CD4-positive, alpha-beta T cell (primary cell): ENCODE results near the gene KIF2A. TPM values are rescaled to one million over a fixed set of nuclear protein-coding genes. Genes with fewer than 3 reads are reported as not detected.

Experiments used
- ATAC-seq: fragments of 200-7000 bp; cut with Tn5 transposase; one replicate; pipeline ENCODE4 v1.10.0; 2022; ENCODE audit warnings: mild to moderate bottlenecking; ENCODE audit not compliant: poor library complexity
- CTCF ChIA-PET: fragments of 350-600 bp; sonication (Branson Sonifier 250); formaldehyde crosslinking; loops from one replicate; lab custom pipeline; 2021; ENCODE audit warnings: antibody characterized with exemption, inconsistent platforms; lab: Charles Lee
- POLR2A ChIA-PET: fragments of 350-600 bp; sonication (Branson Sonifier 250); formaldehyde crosslinking; loops from one replicate; lab custom pipeline; 2021; ENCODE audit warnings: antibody characterized with exemption, inconsistent platforms; lab: Charles Lee
- DNase-seq, 14 experiments: peaks; one replicate each; pipeline ENCODE4 v3.0.0-alpha.2; 2013 to 2020; ENCODE audit warnings: mixed read lengths in 2 of 14
- H3K27ac ChIP-seq, 2 donors: one replicate each; pipeline versions ENCODE4 v1.5.1 to v1.7.0; 2013; ENCODE audit warnings: low read length in 2 of 2, low read depth in 1 of 2, mild to moderate bottlenecking in 1 of 2
- H3K27me3 ChIP-seq, 2 experiments: 1 replicate in 1 of 2; 2 replicates in 1 of 2; pipeline versions ENCODE4 v1.6.1 to v1.7.0; 2013; ENCODE audit warnings: low read length in 2 of 2, control low read depth in 1 of 2, mild to moderate bottlenecking in 1 of 2, moderate library complexity in 1 of 2; ENCODE audit not compliant: insufficient read depth in 2 of 2, control insufficient read depth in 1 of 2
- H3K36me3 ChIP-seq: one replicate; pipeline ENCODE4 v1.6.1; 2013; ENCODE audit warnings: low read length, control low read depth; ENCODE audit not compliant: insufficient read depth
- H3K4me1 ChIP-seq: one replicate; pipeline ENCODE4 v1.6.1; 2013; ENCODE audit warnings: low read length, control low read depth; ENCODE audit not compliant: insufficient read depth
- H3K4me3 ChIP-seq: one replicate; pipeline ENCODE4 v1.5.1; 2013; ENCODE audit warnings: mild to moderate bottlenecking, low read length, moderate library complexity
- H3K9me3 ChIP-seq, 2 experiments: 1 replicate in 1 of 2; 2 replicates in 1 of 2; pipeline versions ENCODE4 v1.6.1 to v1.7.0; 2013; ENCODE audit warnings: low read length in 2 of 2, mild to moderate bottlenecking in 2 of 2, control low read depth in 1 of 2, moderate library complexity in 1 of 2; ENCODE audit not compliant: control insufficient read depth in 1 of 2, insufficient read depth in 1 of 2
- H3K27ac Mint-ChIP-seq: one replicate; pipeline ENCODE4 v1.8.0; 2020; ENCODE audit warnings: mixed read lengths
- H3K27me3 Mint-ChIP-seq: one replicate; pipeline ENCODE4 v1.8.0; 2021; ENCODE audit warnings: mixed read lengths
- H3K36me3 Mint-ChIP-seq: one replicate; pipeline ENCODE4 v1.8.0; 2021; ENCODE audit warnings: low read depth, mixed read lengths
- H3K4me1 Mint-ChIP-seq: one replicate; pipeline ENCODE4 v1.8.0; 2021; ENCODE audit warnings: low read depth, mixed read lengths
- H3K4me3 Mint-ChIP-seq: one replicate; pipeline ENCODE4 v1.8.0; 2020; ENCODE audit warnings: mild to moderate bottlenecking, mixed read lengths
- H3K9me3 Mint-ChIP-seq: one replicate; pipeline ENCODE4 v1.8.0; 2020; ENCODE audit warnings: mixed read lengths
- CTCF ChIP-seq: fragments of 200-600 bp; IDR thresholded peaks from one replicate; pipeline ENCODE4 v1.8.0; 2022; ENCODE audit warnings: antibody characterized with exemption, mild to moderate bottlenecking
- intact Hi-C, 2 experiments: fragments of 100-400 bp; cut with DNase I in 1 of 2; cut with micrococcal nuclease in 1 of 2; formaldehyde crosslinking; loops; one replicate each; pipeline versions ENCODE4 v1.15.1 to v1.9.0; 2023 to 2025; cut with DNase I, micrococcal nuclease
- total RNA-seq, 174 experiments: library from RNA in 2 of 174; stranded (reverse) in 2 of 174; gene quantifications; one replicate each; pipeline ENCODE4 v1.2.3 and lab custom pipeline; 2021 to 2026

The KIF2A gene
- total RNA-seq, 2 experiments from 2014 or later = 78.4 to 81.8 TPM

- H3K27ac Mint-ChIP-seq = no peak overlapping the region
- peaks cover 11% of the 10 kb centered on the region for H3K4me1 ChIP-seq
- H3K27me3 Mint-ChIP-seq = no peaks in the 10 kb centered on the region
- DNase-seq (no peak), ATAC-seq (no peak)
- no peaks in the 10 kb centered on the region for H3K9me3 Mint-ChIP-seq
- no peaks in the 10 kb centered on the region for H3K36me3 Mint-ChIP-seq
- H3K4me3 Mint-ChIP-seq = no peak overlapping the region
- no peak for TF ChIP-seq CTCF
- no peaks in the 10 kb centered on the region for H3K36me3 ChIP-seq
- H3K27me3 ChIP-seq = no peaks in the 10 kb centered on the region
- peaks cover 32% of the 10 kb centered on the region for H3K4me1 Mint-ChIP-seq
- intact Hi-C loops = loop anchor here in 1 of 2 experiments (10.0 kb wide), 1 partner anchor 47 kb away; no protein-coding TSS in a partner anchor
- ChIA-PET CTCF (no interaction called here), POLR2A (no interaction called here)
- no peak overlapping the region for H3K4me3 ChIP-seq
- H3K9me3 ChIP-seq = peaks cover 0 to 4% of the 10 kb centered on the region in 2 experiments
- H3K27ac ChIP-seq = no peak overlapping the region
Observed at GRCh38 chr5:62282064-62282463, 23.9 kb upstream of the KIF2A start.

GRCh38 chr5:62283005-62283404 is 23.0 kb upstream of the KIF2A start:
- ChIA-PET POLR2A (interaction anchor here (1.1 kb wide), 1 partner anchor 23 kb away, joined by 5 read pairs; the partner anchor contains the start of gene KIF2A), CTCF (no interaction called here)
- H3K27me3 ChIP-seq = no peaks in the 10 kb centered on the region
- H3K4me1 ChIP-seq = peaks cover 15% of the 10 kb centered on the region
- Mint-ChIP-seq H3K4me3 (no peak overlapping the region), H3K4me1 (peaks cover 39% of the 10 kb centered on the region), H3K36me3 (no peaks in the 10 kb centered on the region), H3K27ac (no peak overlapping the region), H3K27me3 (no peaks in the 10 kb centered on the region), H3K9me3 (no peaks in the 10 kb centered on the region)
- intact Hi-C loops = loop anchor here in 1 of 2 experiments (10.0 kb wide), 1 partner anchor 48 kb away; no protein-coding TSS in a partner anchor
- H3K27ac ChIP-seq = no peak overlapping the region
- DNase-seq = no peak
- no peak for TF ChIP-seq CTCF
- H3K9me3 ChIP-seq = peaks cover 0 to 4% of the 10 kb centered on the region in 2 experiments
- H3K4me3 ChIP-seq = no peak overlapping the region
- no peak for ATAC-seq
- no peaks in the 10 kb centered on the region for H3K36me3 ChIP-seq

DNA sequence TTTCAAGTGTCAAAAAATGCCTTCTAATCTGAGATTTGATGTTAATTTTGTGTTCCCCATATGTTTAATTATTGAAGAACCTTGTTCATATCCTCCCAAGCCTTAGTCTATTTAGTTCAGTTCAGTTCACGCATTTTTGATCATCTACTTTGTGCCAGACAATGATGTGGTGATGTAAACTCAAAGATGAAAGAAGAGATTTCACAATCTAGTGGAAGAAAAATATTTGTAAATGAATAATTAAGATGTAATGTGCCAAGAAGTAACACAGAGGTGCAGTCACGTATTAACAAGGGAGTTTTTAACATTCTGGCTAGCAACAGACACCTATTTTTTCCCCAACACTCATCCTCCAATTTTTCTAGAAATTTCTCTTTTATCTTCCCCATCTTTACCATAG is 22.1 kb upstream of the KIF2A start:
- ATAC-seq (no peak), DNase-seq (no peak)
- Mint-ChIP-seq H3K27ac (no peak overlapping the region), H3K27me3 (no peaks in the 10 kb centered on the region), H3K9me3 (no peaks in the 10 kb centered on the region), H3K4me3 (no peak overlapping the region), H3K4me1 (peaks cover 47% of the 10 kb centered on the region), H3K36me3 (no peaks in the 10 kb centered on the region)
- Histone ChIP-seq H3K36me3 (no peaks in the 10 kb centered on the region), H3K4me3 (no peak overlapping the region), H3K27me3 (no peaks in the 10 kb centered on the region), H3K27ac (no peak overlapping the region), H3K4me1 (peaks cover 15% of the 10 kb centered on the region), H3K9me3 (peaks cover 0 to 4% of the 10 kb centered on the region in 2 experiments)
- no peak for TF ChIP-seq CTCF
- intact Hi-C loops = loop anchor here in 1 of 2 experiments (10.0 kb wide), 1 partner anchor 49 kb away; no protein-coding TSS in a partner anchor
- CTCF ChIA-PET = no interaction called here
- POLR2A ChIA-PET = interaction anchor here (1.1 kb wide), 1 partner anchor 22 kb away, joined by 5 read pairs; the partner anchor contains the start of gene KIF2A
